Measurements from ENCODE around the gene HNRNPF. TPM values are rescaled to one million over a fixed set of nuclear protein-coding genes. Genes with fewer than 3 reads are reported as not detected.

The HNRNPF gene
- total RNA-seq, 4 donors from 2014 or later = 109 to 151 (median 135) TPM

DNA sequence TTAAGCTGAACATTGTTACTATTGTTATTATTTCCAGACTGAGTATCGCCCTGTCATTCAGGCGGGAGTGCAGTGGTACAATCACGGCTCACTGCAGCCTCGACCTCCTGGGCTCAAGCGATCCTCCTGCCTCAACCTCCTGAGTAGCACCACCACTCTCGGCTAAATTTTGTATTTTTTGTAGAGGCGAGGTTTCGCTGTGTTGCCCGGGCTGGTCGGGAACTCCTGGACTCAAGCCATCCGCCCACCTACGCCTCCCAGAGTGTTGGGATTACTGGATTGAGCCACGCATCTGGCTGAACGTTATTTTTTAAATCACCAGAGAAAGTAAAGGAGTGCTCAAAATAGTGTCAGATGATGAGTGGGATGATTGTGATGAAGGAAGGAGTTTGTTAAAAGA is 1.4 kb upstream of the HNRNPF start:
- TF ChIP-seq CTCF (IDR thresholded peaks at IDR 0.05; ENCODE audit: low read depth) = no peak

DNA sequence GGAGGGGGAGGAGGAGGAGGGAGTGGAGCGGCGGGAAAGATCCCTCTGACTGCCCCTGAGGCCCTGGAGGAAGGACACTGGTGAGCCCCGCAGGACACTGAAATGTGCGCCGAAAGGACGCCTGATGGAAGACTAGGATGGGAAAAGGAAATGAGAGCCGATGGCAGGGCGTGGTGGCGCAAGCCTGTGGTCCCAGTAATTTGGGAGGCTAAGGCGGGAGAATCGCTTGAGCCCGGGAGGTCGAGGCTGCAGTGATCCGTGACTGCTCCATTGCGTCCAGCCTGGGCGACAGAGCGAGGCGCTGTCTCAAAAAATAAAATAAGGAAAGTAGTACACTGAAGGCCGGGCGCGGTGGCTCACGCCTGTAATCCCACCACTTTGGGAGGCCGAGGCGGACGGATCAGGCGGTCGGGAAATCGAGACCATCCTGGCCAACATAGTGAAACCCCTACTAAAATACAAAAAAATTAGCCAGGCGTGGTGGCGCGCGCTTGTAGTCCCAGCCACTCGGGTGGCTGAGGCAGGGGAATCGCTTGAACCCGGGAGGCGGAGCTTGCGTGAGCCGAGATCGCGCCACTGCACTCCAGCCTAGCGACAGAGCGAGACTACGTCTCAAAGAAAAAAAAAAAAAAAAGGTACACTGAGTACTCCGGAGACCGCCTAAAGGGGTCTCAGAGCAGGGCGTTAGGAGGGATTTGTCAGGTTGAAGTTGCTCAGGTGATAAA is 561 bp upstream of the HNRNPF start:
- TF ChIP-seq CTCF (IDR thresholded peaks at IDR 0.05; ENCODE audit: low read depth) = no peak

DNA sequence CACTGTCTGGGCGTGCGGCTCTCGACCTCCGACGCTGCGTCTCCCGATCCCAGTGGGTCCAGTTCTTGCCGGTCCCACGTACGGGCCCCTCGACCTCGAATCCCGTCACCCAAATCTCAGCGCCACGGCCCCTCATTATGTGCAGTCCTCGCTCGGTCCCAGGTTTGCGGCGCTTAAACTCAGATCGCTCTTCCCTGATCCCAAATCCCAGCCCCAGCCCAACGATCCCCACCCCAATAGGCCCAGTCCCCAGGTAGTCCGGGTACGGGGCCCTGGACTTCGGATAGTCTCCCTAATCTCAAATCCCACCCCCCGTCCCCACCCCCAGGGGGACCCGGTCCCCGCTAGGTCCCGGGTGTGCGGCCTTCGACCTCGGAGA is 666 bp downstream of the HNRNPF start:
- TF ChIP-seq CTCF (IDR thresholded peaks at IDR 0.05; ENCODE audit: low read depth) = no peak

- no peak for TF ChIP-seq CTCF (IDR thresholded peaks at IDR 0.05; ENCODE audit: low read depth)
These were observed 1.2 kb downstream of the HNRNPF start for GRCh38 chr10:43407576-43408330.

DNA sequence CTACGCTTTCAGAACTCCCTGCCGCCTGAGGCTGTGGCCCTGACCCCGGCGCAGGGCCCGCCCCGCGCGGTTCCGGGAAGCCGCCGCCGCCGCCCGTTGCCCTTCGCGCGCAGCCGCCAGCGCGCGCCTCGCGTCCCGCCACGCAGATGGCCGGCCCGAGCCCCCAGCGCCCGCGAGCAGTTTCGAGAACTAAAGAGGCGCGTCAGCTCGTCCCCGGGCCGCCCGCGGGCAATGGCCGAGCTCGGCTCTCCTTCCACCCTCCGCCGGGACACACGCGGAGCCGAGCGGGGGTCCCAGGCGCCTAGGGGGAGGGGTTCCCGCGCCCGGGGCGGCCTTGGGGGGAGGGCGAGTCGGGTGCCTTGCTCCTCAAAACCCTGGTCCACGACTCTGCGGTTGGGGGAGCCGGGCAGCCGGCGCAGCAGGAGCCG is 1.8 kb downstream of the HNRNPF start:
- no peak for TF ChIP-seq CTCF (IDR thresholded peaks at IDR 0.05; ENCODE audit: low read depth)

DNA sequence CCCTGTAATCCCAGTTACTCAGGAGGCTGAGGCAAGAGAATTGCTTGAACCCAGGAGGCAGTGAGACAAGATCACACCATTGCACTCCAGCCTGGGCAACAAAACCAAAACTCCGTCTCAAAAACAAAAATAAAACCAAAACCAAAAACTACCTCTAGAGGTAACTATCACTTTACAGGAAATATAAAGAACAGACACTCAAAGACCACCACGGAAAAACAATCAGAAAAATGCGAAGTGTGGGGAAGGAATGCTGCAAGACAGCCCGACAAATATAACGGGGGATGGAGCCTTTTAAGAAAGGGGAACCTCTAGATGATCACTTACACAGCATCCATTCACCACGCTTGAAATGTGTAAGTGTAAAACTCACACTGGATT is 4.3 kb downstream of the HNRNPF start:
- no peak for TF ChIP-seq CTCF (IDR thresholded peaks at IDR 0.05; ENCODE audit: low read depth)

- TF ChIP-seq CTCF (IDR thresholded peaks at IDR 0.05; ENCODE audit: low read depth) = no peak
These were observed 4.9 kb downstream of the HNRNPF start for GRCh38 chr10:43403911-43404703.

Data from subcutaneous adipose tissue (tissue), 4 donors.